GM23338 (cell line): ENCODE results near the gene CD2. TPM values are rescaled to one million over a fixed set of nuclear protein-coding genes. Genes with fewer than 3 reads are reported as not detected.

Source experiments
- ATAC-seq: fragments of 200-7000 bp; cut with Tn5 transposase; 3 replicates; pipeline ENCODE4 v1.9.1; 2020
- DNase-seq: peaks from one replicate; pipeline ENCODE4 v3.0.0-alpha.2; 2015; ENCODE audit warnings: low spot score
- H2AFZ ChIP-seq: fragments of 200-600 bp; sonication (generic); 2 replicates; pipeline ENCODE4 v1.8.0; 2016; ENCODE audit warnings: antibody characterized with exemption, mild to moderate bottlenecking, moderate library complexity
- H3F3A ChIP-seq: fragments of 200-600 bp; sonication (generic); replicated peaks from 2 replicates; pipeline ENCODE4 v1.8.0; 2017; ENCODE audit warnings: antibody characterized with exemption, mixed run types, low read depth
- H3K27ac ChIP-seq: fragments of 200-600 bp; sonication (generic); 2 replicates; pipeline ENCODE4 v1.6.1; 2016; ENCODE audit warnings: low read depth
- H3K27me3 ChIP-seq: fragments of 200-600 bp; sonication (generic); 2 replicates; pipeline ENCODE4 v1.8.0; 2016; ENCODE audit warnings: mild to moderate bottlenecking, mixed run types, moderate library complexity; ENCODE audit not compliant: insufficient read depth
- H3K36me3 ChIP-seq: fragments of 200-600 bp; sonication (generic); 2 replicates; pipeline ENCODE4 v1.8.0; 2016; ENCODE audit warnings: mild to moderate bottlenecking; ENCODE audit not compliant: insufficient read depth
- H3K4me1 ChIP-seq: fragments of 200-600 bp; sonication (generic); 2 replicates; pipeline ENCODE4 v1.8.0; 2016; ENCODE audit warnings: mild to moderate bottlenecking, moderate library complexity; ENCODE audit not compliant: insufficient read depth
- H3K4me2 ChIP-seq: fragments of 200-600 bp; sonication (generic); 2 replicates; pipeline ENCODE4 v1.7.1; 2017; ENCODE audit warnings: mixed run types
- H3K4me3 ChIP-seq: fragments of 200-600 bp; sonication (generic); 2 replicates; pipeline ENCODE4 v1.6.1; 2016; ENCODE audit warnings: mixed run types
- H3K79me2 ChIP-seq: fragments of 200-600 bp; sonication (generic); replicated peaks from 2 replicates; pipeline ENCODE4 v1.8.0; 2017; ENCODE audit warnings: mild to moderate bottlenecking; ENCODE audit not compliant: insufficient read depth
- H3K9me2 ChIP-seq: fragments of 200-600 bp; sonication (generic); 2 replicates; pipeline ENCODE4 v1.8.0; 2017; ENCODE audit not compliant: insufficient read depth
- H4K20me1 ChIP-seq: fragments of 200-600 bp; sonication (generic); replicated peaks from 2 replicates; pipeline ENCODE4 v1.8.0; 2017; ENCODE audit warnings: mild to moderate bottlenecking; ENCODE audit not compliant: insufficient read depth
- H3K27ac Mint-ChIP-seq: 2 replicates; pipeline ENCODE4 v1.8.0; 2020; ENCODE audit warnings: inconsistent platforms, mild to moderate bottlenecking, moderate library complexity, mixed read lengths
- H3K27me3 Mint-ChIP-seq: 3 replicates; pipeline ENCODE4 v1.8.0; 2022; ENCODE audit warnings: low read depth, mild to moderate bottlenecking, moderate library complexity, mixed read lengths, inconsistent platforms; ENCODE audit not compliant: insufficient read depth, poor library complexity
- H3K36me3 Mint-ChIP-seq: 3 replicates; pipeline ENCODE4 v1.8.0; 2021; ENCODE audit warnings: low read depth, mild to moderate bottlenecking, inconsistent platforms, moderate library complexity, mixed read lengths
- H3K4me1 Mint-ChIP-seq: 3 replicates; pipeline ENCODE4 v1.8.0; 2020; ENCODE audit warnings: mild to moderate bottlenecking, inconsistent platforms, mixed read lengths
- H3K4me3 Mint-ChIP-seq: 3 replicates; pipeline ENCODE4 v1.8.0; 2021; ENCODE audit warnings: moderate library complexity, mild to moderate bottlenecking, inconsistent platforms, mixed read lengths
- H3K9me3 Mint-ChIP-seq: 3 replicates; pipeline ENCODE4 v1.8.0; 2020; ENCODE audit warnings: moderate library complexity, mild to moderate bottlenecking, inconsistent platforms, mixed read lengths
- EZH2 ChIP-seq: fragments of 200-600 bp; sonication (generic); IDR thresholded peaks from one replicate; pipeline ENCODE4 v1.8.0; 2017; ENCODE audit warnings: antibody characterized with exemption, mild to moderate bottlenecking, low read depth; ENCODE audit not compliant: unreplicated experiment
- EZH2phosphoT487 ChIP-seq: fragments of 200-600 bp; sonication (generic); IDR thresholded peaks from one replicate; pipeline ENCODE4 v1.8.1; 2018; ENCODE audit warnings: antibody characterized with exemption; ENCODE audit not compliant: unreplicated experiment
- JUNB ChIP-seq: IDR thresholded peaks from one replicate; pipeline ENCODE4 v1.6.1; 2016; ENCODE audit warnings: antibody characterized with exemption; ENCODE audit not compliant: unreplicated experiment
- NANOG ChIP-seq: IDR thresholded peaks from 2 replicates; pipeline ENCODE4 v1.6.1; 2016; ENCODE audit warnings: antibody characterized with exemption, borderline replicate concordance
- REST ChIP-seq: IDR thresholded peaks from one replicate; pipeline ENCODE4 v1.6.1; 2018; ENCODE audit warnings: antibody characterized with exemption; ENCODE audit not compliant: unreplicated experiment
- STAT1 ChIP-seq: IDR thresholded peaks from one replicate; pipeline ENCODE4 v1.6.1; 2016; ENCODE audit warnings: antibody characterized with exemption; ENCODE audit not compliant: unreplicated experiment
- ZNF114 ChIP-seq: fragments of 250-450 bp; sonication (Bioruptor Pico); IDR thresholded peaks from 2 replicates; pipeline ENCODE4 v1.5.0; 2020; ENCODE audit warnings: mild to moderate bottlenecking, moderate library complexity
- ZNF331 ChIP-seq: fragments of 250-450 bp; sonication (Bioruptor Pico); IDR thresholded peaks from 2 replicates; pipeline ENCODE4 v1.5.0; 2020; ENCODE audit warnings: low read depth, mild to moderate bottlenecking, moderate library complexity
- ZNF462 ChIP-seq: fragments of 250-450 bp; sonication (Bioruptor Pico); IDR thresholded peaks from 2 replicates; pipeline ENCODE4 v1.5.0; 2020; ENCODE audit warnings: mild to moderate bottlenecking, moderate library complexity
- polyA plus RNA-seq: library from polyadenylated mRNA; unstranded; fragments of >200 nt; fragmentation: Nextera tagmentation; extraction: Ambion mirVana; gene quantifications from 2 replicates; pipeline ENCODE4 v1.2.1, GENCODE V29; 2016
- total RNA-seq: library from RNA; depleted of rRNA; stranded (reverse); fragments of >200 nt; shearing (Covaris generic); gene quantifications from 2 replicates; pipeline ENCODE4 v1.2.3, GENCODE V29; 2014

CD2 gene
- total and polyA plus RNA-seq, 2 experiments from 2014 or later = not detected

GRCh38 chr1:116764906-116765862 is 11.0 kb downstream of the CD2 start:
- Mint-ChIP-seq H3K27me3 (peaks cover 9% of the 10 kb centered on the region), H3K27ac (no peak overlapping the region), H3K9me3 (peaks cover 2% of the 10 kb centered on the region), H3K4me1 (peaks cover 4% of the 10 kb centered on the region), H3K36me3 (no peaks in the 10 kb centered on the region; the same call in 2 of the 3 replicates), H3K4me3 (no peak overlapping the region)
- H3K27ac ChIP-seq = no peak overlapping the region
- peaks cover 7% of the 10 kb centered on the region; the same call in 1 of the 2 replicates for H3K9me2 ChIP-seq
- H3K4me2 ChIP-seq = no peak overlapping the region
- H3K27me3 ChIP-seq = no peaks in the 10 kb centered on the region
- no peak for TF ChIP-seq ZNF331
- no peak for TF ChIP-seq ZNF114 (CRISPR knock-in tag)
- no peaks in the 10 kb centered on the region for H3K4me1 ChIP-seq
- H4K20me1 ChIP-seq = no peaks in the 10 kb centered on the region
- DNase-seq = no peak
- H3K36me3 ChIP-seq = no peaks in the 10 kb centered on the region
- no peak overlapping the region for H2AFZ ChIP-seq
- H3K4me3 ChIP-seq = no peak overlapping the region
- H3F3A ChIP-seq = no peaks in the 10 kb centered on the region
- ATAC-seq = no peak
- H3K79me2 ChIP-seq = no peaks in the 10 kb centered on the region

GRCh38 chr1:116765962-116766361 is 11.7 kb downstream of the CD2 start:
- Mint-ChIP-seq H3K36me3 (no peaks in the 10 kb centered on the region; the same call in 2 of the 3 replicates), H3K27me3 (peaks cover 9% of the 10 kb centered on the region), H3K4me1 (peaks cover 4% of the 10 kb centered on the region), H3K4me3 (no peak overlapping the region), H3K27ac (no peak overlapping the region), H3K9me3 (peaks cover 2% of the 10 kb centered on the region)
- Histone ChIP-seq H3K27ac (no peak overlapping the region), H3F3A (no peaks in the 10 kb centered on the region), H3K9me2 (peaks cover 7% of the 10 kb centered on the region; the same call in 1 of the 2 replicates), H3K79me2 (no peaks in the 10 kb centered on the region), H3K27me3 (no peaks in the 10 kb centered on the region), H3K4me2 (no peak overlapping the region), H4K20me1 (no peaks in the 10 kb centered on the region), H3K4me3 (no peak overlapping the region), H3K4me1 (no peaks in the 10 kb centered on the region), H3K36me3 (no peaks in the 10 kb centered on the region), H2AFZ (no peak overlapping the region)
- ATAC-seq (no peak), DNase-seq (no peak)
- TF ChIP-seq ZNF462 (CRISPR knock-in tag) (no peak), STAT1 (no peak), ZNF331 (no peak), EZH2phosphoT487 (no peak), NANOG (no peak), REST (no peak), JUNB (no peak), EZH2 (no peak)
